Measurements from ENCODE around the gene TCF7L2.

Gene TCF7L2

DNA sequence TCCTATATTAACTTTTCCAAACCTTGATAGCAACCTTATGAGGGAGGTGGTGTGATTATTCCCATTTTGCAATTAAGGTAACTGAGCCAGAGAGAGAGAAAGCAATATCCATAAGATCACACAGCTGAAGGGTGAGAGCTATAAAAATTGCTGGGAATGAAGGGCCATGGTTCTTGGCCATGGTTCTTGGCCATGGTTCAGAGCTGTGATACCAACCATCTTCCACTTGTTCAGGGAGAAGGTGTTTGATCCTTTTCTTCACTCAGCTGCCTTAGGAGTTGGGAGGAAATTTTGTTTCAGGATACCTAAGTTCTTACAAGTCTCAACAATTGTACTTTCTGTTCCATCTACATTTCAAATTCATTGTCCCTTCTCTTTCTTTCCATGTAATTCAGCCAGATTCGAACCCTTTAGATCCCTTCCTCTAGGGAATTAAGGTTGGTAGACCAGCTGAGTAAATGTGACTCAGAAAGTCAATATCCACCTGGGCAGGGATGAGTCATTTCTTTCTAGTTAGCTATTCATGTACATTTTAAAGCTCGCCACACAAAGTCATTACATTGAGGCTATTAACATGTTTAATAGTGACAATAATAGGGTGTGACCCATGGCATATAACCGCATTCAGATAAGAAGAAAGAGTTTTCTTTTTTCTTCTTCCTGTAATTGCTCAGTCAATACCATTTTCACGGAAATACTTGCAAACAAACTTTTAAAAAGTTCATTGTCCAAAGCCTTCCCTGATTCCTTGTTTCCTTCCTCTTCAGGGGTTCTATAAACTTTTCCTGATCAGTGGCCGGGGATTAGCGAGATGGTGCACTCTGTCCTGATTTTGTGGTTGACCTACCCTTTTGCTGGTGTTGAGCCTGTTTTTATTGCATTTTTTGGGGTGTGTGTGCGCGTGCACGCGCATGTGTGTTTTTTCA, 143.4 kb downstream of the TCF7L2 start:
- peak overlapping the region; percentile 79 for H3K4me2 ChIP-seq
- peaks cover 17% of the 10 kb centered on the region; the same call in 1 of the 2 replicates for H4K20me1 ChIP-seq
- peaks cover 63% of the 10 kb centered on the region for H3K4me1 ChIP-seq
- peak overlapping the region; percentile 28; the same call in 1 of the 2 replicates for H3K27ac ChIP-seq
- H3K4me3 ChIP-seq = peak overlapping the region; percentile 31; the same call in 1 of the 2 replicates
- H3K9me3 ChIP-seq = peaks cover 12% of the 10 kb centered on the region
- no peaks in the 10 kb centered on the region for H3K27me3 ChIP-seq
- peaks cover 78% of the 10 kb centered on the region for H3K36me3 ChIP-seq
- no peak overlapping the region; the same call in 1 of the 2 replicates for H3K9ac ChIP-seq
- TF ChIP-seq Cebpa-rat (IDR thresholded peaks at IDR 0.05) = no peak

DNA sequence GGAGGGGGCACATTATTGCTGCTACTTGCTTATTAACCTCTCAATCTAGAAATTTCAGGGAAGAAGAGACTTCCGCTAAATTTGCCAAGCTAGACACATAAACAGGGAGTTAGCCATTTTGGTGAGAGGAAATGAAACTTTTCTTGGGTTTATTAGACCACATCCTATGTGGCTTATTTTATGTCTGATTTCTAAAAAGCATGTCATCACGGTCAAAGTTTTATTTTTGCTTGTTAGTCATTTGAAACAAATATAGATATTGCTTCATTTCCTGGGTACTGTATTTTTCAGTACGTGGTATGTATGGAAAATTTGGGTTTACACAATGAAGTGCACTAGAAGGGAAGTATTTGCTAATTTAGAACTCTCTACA, 144.1 kb downstream of the TCF7L2 start:
- Histone ChIP-seq H3K4me1 (peaks cover 67% of the 10 kb centered on the region), H4K20me1 (peaks cover 23% of the 10 kb centered on the region; the same call in 1 of the 2 replicates), H3K27me3 (no peaks in the 10 kb centered on the region), H3K27ac (peak overlapping the region; percentile 62), H3K4me2 (peak overlapping the region; percentile 79), H3K4me3 (peak overlapping the region; percentile 31; the same call in 1 of the 2 replicates), H3K9me3 (peaks cover 12% of the 10 kb centered on the region), H3K36me3 (peaks cover 72% of the 10 kb centered on the region), H3K9ac (no peak overlapping the region; the same call in 1 of the 2 replicates)
- TF ChIP-seq Cebpa-rat (IDR thresholded peaks at IDR 0.05) = peak; percentile 69; the same call in 1 of the 2 replicates

DNA sequence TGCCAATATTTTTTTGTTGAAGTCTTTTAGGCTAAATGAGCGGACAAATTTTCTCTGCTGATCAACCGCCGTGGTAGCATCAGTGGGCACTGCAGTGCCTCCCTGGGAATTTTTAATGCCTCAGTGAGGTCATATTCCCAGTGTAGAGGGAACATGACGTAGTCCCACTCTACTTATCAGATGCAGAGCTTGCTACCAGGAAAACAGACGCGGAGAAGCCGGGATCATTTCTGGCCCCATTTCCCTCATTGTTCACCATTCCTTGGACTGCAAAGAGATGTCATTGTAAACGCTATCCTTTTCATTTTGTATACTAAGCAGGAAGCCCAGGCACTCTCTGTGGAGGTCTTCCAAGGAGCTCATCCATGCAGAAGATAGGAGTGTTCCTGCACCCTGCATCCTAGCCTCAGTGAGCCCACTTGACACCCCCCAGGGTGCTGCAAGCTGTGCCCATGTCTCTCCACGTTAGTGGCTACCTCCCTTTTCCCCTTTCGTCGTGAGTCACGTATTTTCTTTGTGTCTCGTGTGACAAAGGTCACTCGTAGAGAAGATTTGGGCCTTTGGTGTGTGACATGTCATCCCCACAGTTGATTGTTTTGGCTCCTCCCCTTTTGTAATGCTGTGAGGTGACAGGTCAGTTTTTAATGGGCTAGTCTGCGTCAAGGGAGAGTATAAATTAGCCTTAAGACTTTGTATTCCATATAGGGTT, 145.5 kb downstream of the TCF7L2 start:
- peaks cover 15% of the 10 kb centered on the region for H3K9me3 ChIP-seq
- TF ChIP-seq Cebpa-rat (IDR thresholded peaks at IDR 0.05) = no peak
- H3K27ac ChIP-seq = 0 out of 2 replicates have a peak overlapping the region, but pooled peaks have one; percentile 62
- peaks cover 61% of the 10 kb centered on the region for H3K36me3 ChIP-seq
- H3K9ac ChIP-seq = no peak overlapping the region
- H3K27me3 ChIP-seq = no peaks in the 10 kb centered on the region
- peaks cover 79% of the 10 kb centered on the region for H3K4me1 ChIP-seq
- H4K20me1 ChIP-seq = peaks cover 32% of the 10 kb centered on the region; the same call in 1 of the 2 replicates
- H3K4me3 ChIP-seq = no peak overlapping the region
- peak overlapping the region; percentile 79 for H3K4me2 ChIP-seq

DNA sequence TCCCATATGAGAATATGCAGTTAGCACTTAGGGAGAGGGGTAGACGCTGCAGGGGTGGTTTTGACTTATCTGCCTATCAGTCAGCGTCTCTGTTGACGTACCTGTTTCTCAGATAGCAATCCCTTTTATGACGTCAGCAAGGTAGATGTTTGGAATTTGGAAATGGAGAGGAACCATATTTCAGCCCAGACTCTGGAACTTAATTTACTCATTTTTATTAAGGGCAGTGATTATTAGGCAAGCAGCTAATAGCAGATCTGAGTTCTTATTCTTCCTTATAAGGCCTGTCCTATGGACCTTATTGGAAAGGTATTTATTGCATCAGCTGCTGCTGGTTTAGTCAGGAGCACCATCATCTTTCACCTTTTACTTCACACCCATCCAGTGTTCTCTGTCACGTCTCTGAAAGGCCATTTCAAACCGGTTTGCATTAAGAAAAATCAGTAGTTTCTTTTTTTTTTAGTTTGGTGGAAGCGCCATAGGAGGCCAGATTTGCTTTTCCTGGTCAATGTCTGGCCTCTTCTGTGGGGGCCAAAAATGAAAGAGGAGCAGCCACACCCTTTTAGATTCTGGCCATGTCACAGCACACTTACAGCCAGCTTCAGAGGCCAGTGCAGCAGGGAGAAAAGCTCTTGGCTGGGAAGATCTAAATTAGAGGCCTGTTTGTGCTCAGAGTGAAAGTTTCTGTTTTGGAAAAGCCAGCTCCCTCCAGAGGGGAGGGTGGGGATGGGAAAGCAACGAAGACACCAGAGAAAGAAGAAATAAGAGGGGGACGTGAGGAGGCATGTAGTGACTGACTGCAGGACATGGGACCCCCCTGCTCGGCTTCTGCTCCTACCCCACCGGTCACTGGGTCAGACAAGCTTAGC, 146.3 kb downstream of the TCF7L2 start:
- no peak for TF ChIP-seq Cebpa-rat (IDR thresholded peaks at IDR 0.05)
- peaks cover 79% of the 10 kb centered on the region for H3K4me1 ChIP-seq
- no peak overlapping the region for H3K27ac ChIP-seq
- no peaks in the 10 kb centered on the region for H3K27me3 ChIP-seq
- peaks cover 22% of the 10 kb centered on the region for H3K9me3 ChIP-seq
- H3K36me3 ChIP-seq = peaks cover 61% of the 10 kb centered on the region
- H3K4me3 ChIP-seq = no peak overlapping the region
- no peak overlapping the region for H3K9ac ChIP-seq
- H4K20me1 ChIP-seq = peaks cover 32% of the 10 kb centered on the region; the same call in 1 of the 2 replicates
- H3K4me2 ChIP-seq = peak overlapping the region; percentile 79

DNA sequence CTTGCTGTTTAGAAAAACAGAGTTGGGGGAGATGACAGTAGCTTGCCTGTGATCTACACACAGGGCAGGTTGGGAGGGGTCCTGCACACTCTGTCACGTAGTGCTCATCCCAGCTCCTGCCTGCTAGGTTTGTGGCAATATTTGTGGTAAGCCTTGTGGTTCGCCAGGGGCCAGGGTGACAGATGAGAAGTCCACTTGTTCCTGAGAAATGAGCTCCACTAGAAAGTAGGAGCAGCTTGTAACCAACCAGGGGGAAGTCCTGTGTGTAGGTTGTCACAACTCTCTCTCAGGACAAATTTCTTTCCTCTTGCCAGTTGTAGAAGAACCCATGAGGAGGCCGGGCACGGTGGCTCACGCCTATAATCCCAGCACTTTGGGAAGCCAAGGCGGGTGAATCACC, 147.0 kb downstream of the TCF7L2 start:
- Histone ChIP-seq H3K27me3 (no peaks in the 10 kb centered on the region), H3K4me2 (peak overlapping the region; percentile 79), H3K9ac (no peak overlapping the region), H3K27ac (no peak overlapping the region), H3K9me3 (peaks cover 24% of the 10 kb centered on the region), H3K4me3 (no peak overlapping the region), H3K4me1 (peaks cover 76% of the 10 kb centered on the region), H3K36me3 (peaks cover 56% of the 10 kb centered on the region), H4K20me1 (peaks cover 32% of the 10 kb centered on the region; the same call in 1 of the 2 replicates)
- no peak for TF ChIP-seq Cebpa-rat (IDR thresholded peaks at IDR 0.05)

DNA sequence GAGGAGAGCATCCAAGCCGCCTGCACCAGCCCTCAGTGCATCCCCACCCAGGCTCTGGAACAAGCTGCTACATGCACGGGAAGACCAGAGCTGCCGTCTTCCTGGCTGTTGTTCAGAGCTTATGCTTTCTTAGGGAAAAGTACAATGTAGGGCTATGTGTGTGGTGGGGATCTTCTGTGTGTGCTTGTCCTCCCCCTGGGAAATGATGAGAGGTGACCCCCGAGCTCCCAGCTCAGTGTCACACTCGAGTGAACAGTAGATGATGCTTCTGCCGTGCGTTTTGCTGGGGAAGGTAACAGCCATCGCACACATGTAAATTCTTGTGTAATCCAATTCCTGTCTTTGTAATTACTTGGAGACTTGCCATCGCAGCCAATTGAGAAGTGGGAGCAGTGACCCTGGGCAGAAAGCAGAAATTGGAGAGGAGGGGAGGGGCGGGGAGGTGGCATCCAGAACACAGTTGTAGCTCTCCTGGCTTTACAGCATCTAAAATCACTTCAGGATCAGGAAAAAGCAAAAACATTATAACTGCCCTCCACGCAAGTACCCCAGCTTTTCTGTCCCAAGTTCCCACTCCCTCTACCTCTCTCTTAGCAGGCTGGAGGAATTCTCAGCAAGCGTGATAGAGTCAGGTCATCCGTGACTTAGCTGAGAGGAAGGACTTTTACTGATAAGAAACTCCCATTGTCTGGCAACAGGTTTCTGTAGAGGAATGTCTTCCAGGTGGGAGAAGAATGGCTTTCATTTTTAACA, 149.6 kb downstream of the TCF7L2 start:
- peak overlapping the region; percentile 53 for H3K4me2 ChIP-seq
- H4K20me1 ChIP-seq = peaks cover 54% of the 10 kb centered on the region
- peaks cover 47% of the 10 kb centered on the region for H3K36me3 ChIP-seq
- 0 out of 2 replicates have a peak overlapping the region, but pooled peaks have one; percentile 1 for H3K9ac ChIP-seq
- H3K9me3 ChIP-seq = peaks cover 16% of the 10 kb centered on the region
- 0 out of 2 replicates have a peak overlapping the region, but pooled peaks have one; percentile 8 for H3K27ac ChIP-seq
- H3K4me3 ChIP-seq = no peak overlapping the region
- no peaks in the 10 kb centered on the region for H3K27me3 ChIP-seq
- peaks cover 76% of the 10 kb centered on the region for H3K4me1 ChIP-seq
- no peak for TF ChIP-seq Cebpa-rat (IDR thresholded peaks at IDR 0.05)

DNA sequence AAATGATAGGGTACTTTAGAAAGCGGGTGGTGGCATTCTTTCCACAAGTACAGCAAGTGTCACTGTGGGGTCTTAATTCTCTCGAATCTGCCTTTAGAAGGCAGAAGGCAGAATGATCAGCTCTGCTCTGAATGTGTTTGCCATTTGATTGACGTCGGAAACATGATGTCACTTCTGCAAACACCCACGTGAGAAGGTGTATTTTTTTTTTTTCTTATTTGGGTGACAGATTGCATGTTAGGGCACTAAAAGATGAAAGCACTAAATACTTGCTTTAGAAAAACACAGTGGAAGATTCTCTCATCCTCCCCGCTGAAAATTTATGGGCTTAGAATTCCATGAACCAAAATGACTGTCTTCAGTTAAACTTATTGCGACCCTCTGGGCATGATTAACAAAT, 150.2 kb downstream of the TCF7L2 start:
- Histone ChIP-seq H3K27me3 (no peaks in the 10 kb centered on the region), H3K4me1 (peaks cover 69% of the 10 kb centered on the region), H3K4me2 (peak overlapping the region; percentile 53; the same call in 1 of the 2 replicates), H3K27ac (no peak overlapping the region), H3K9me3 (peaks cover 16% of the 10 kb centered on the region), H3K36me3 (peaks cover 51% of the 10 kb centered on the region), H3K4me3 (no peak overlapping the region), H4K20me1 (peaks cover 53% of the 10 kb centered on the region), H3K9ac (no peak overlapping the region)
- TF ChIP-seq Cebpa-rat (IDR thresholded peaks at IDR 0.05) = no peak

DNA sequence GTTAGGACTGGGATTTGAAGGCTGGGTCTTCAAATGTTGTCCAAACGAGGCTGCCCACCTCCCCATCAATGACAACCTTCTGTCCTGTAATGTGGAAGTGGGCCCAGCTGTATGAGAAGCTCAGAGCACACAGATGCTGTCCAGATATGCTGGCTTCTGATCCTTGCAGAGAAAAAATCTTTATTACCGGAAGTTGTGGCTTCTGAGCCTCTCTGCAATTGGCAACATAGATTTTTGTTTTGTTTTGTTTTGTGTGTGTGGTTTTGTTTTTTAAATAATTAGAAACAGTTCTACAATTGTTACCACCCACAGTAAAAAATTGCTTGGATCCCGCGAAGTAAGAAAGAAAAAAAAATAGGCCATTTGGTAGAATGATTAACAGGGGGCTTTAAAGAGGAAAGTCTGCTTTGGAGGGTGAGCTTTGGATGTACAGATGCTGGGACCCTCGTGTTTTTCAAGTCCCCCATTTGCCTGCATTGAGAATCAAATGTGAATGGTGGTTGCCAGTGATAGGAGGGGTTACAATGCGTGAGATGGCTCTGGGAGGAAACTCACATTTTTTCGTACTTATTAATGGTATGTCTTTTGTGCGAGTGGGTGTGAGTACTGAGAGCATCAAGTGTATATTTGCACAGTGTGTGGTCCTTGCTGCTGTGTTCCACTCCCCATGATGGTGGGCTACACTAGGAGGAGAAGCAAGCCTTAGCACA, 153.2 kb downstream of the TCF7L2 start:
- TF ChIP-seq Cebpa-rat (IDR thresholded peaks at IDR 0.05) = no peak
- H3K9ac ChIP-seq = no peak overlapping the region
- H3K4me2 ChIP-seq = peak overlapping the region; percentile 65
- H3K27ac ChIP-seq = 0 out of 2 replicates have a peak overlapping the region, but pooled peaks have one; percentile 12
- H4K20me1 ChIP-seq = peaks cover 51% of the 10 kb centered on the region
- no peak overlapping the region for H3K4me3 ChIP-seq
- peaks cover 40% of the 10 kb centered on the region for H3K36me3 ChIP-seq
- no peaks in the 10 kb centered on the region for H3K27me3 ChIP-seq
- peaks cover 45% of the 10 kb centered on the region for H3K4me1 ChIP-seq
- peaks cover 16% of the 10 kb centered on the region for H3K9me3 ChIP-seq

Data from BLaER1 (cell line).